ENCODE measurements around the gene LRRN3.

DNA sequence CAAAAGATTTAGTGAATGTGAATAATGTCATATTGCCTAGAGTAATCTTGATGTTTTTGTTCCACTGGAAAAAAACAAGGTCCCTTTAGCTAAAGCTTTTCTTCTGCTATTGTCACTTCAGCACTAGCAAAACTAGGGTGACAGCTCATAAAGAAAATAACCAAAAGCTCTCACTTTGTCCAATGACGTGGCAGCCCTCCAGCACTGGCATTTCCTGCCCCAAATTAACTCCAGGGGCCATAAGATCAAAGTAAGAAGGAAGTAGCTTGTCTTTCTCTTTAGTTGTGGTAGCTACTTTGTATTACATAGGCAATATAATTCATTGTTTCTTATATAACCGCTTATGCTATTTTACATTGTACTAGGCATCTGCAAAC, 47.3 kb downstream of the LRRN3 start:
- TF ChIP-seq, protein P1, sequence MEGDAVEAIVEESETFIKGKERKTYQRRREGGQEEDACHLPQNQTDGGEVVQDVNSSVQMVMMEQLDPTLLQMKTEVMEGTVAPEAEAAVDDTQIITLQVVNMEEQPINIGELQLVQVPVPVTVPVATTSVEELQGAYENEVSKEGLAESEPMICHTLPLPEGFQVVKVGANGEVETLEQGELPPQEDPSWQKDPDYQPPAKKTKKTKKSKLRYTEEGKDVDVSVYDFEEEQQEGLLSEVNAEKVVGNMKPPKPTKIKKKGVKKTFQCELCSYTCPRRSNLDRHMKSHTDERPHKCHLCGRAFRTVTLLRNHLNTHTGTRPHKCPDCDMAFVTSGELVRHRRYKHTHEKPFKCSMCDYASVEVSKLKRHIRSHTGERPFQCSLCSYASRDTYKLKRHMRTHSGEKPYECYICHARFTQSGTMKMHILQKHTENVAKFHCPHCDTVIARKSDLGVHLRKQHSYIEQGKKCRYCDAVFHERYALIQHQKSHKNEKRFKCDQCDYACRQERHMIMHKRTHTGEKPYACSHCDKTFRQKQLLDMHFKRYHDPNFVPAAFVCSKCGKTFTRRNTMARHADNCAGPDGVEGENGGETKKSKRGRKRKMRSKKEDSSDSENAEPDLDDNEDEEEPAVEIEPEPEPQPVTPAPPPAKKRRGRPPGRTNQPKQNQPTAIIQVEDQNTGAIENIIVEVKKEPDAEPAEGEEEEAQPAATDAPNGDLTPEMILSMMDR (IDR thresholded peaks at IDR 0.05), result no peak
- no peak for TF ChIP-seq POLR2A (IDR thresholded peaks at IDR 0.05)
